Mesenchymal stem cell (in vitro differentiated cells and primary cell): Measurements from ENCODE around the gene COMTD1.
A peak's percentile ranks its signal among the peaks of the same experiment; 100 is the strongest.
"Not testable (repeated sequence)": the region's sequence is repeated elsewhere in the genome, so short reads cannot be mapped to it uniquely, and the experiment has no call there.

ENCODE experiments used
- DNase-seq: peaks from one replicate; pipeline ENCODE4 v3.0.0-alpha.2; 2013
- H2AFZ ChIP-seq: one replicate; pipeline ENCODE4 v1.6.1; 2013; ENCODE audit warnings: low read depth, mild to moderate bottlenecking, control low read depth, inconsistent platforms, low read length, moderate library complexity
- H2AK5ac ChIP-seq: 2 replicates; pipeline ENCODE4 v1.6.1; 2013; ENCODE audit warnings: low read length, moderate library complexity, mild to moderate bottlenecking, inconsistent platforms; ENCODE audit not compliant: severe bottlenecking
- H2BK120ac ChIP-seq: one replicate; pipeline ENCODE4 v1.6.1; 2013; ENCODE audit warnings: low read depth, mild to moderate bottlenecking, inconsistent platforms, low read length, moderate library complexity
- H2BK12ac ChIP-seq, 2 experiments: one replicate each; pipeline ENCODE4 v1.6.1; 2013; ENCODE audit warnings: inconsistent platforms in 2 of 2, low read length in 2 of 2, mild to moderate bottlenecking in 2 of 2, moderate library complexity in 2 of 2, control low read depth in 1 of 2
- H2BK15ac ChIP-seq: one replicate; pipeline ENCODE4 v1.6.1; 2013; ENCODE audit warnings: mild to moderate bottlenecking, low read depth, inconsistent platforms; ENCODE audit not compliant: poor library complexity, severe bottlenecking
- H2BK5ac ChIP-seq: 2 replicates; pipeline ENCODE4 v1.6.1; 2013; ENCODE audit warnings: low read depth, mild to moderate bottlenecking, low read length, control low read depth, inconsistent platforms; ENCODE audit not compliant: poor library complexity, severe bottlenecking
- H3K14ac ChIP-seq, 2 experiments: one replicate each; pipeline ENCODE4 v1.6.1; 2013; ENCODE audit warnings: inconsistent platforms in 2 of 2, low read length in 2 of 2, control low read depth in 1 of 2, mild to moderate bottlenecking in 1 of 2, moderate library complexity in 1 of 2
- H3K18ac ChIP-seq, 2 experiments: one replicate each; pipeline ENCODE4 v1.6.1; 2013; ENCODE audit warnings: inconsistent platforms in 2 of 2, low read length in 2 of 2, control low read depth in 1 of 2, low read depth in 1 of 2, mild to moderate bottlenecking in 1 of 2
- H3K23ac ChIP-seq, 2 experiments: one replicate each; pipeline ENCODE4 v1.6.1; 2013; ENCODE audit warnings: inconsistent platforms in 2 of 2, low read length in 2 of 2, mild to moderate bottlenecking in 2 of 2, moderate library complexity in 2 of 2, control low read depth in 1 of 2
- H3K27ac ChIP-seq: 2 replicates; pipeline ENCODE4 v1.5.1; 2013; ENCODE audit warnings: mild to moderate bottlenecking, moderate library complexity, low read length, control low read depth, inconsistent platforms; ENCODE audit not compliant: poor library complexity, severe bottlenecking
- H3K27me3 ChIP-seq, 2 experiments: 2 replicates each; pipeline versions ENCODE4 v1.6.1 to v1.7.0; 2013; ENCODE audit warnings: low read length in 2 of 2, mild to moderate bottlenecking in 2 of 2, moderate library complexity in 2 of 2, control low read depth in 1 of 2, inconsistent platforms in 1 of 2; ENCODE audit not compliant: control insufficient read depth in 1 of 2, insufficient read depth in 1 of 2
- H3K36me3 ChIP-seq, 2 experiments: 2 replicates each; pipeline versions ENCODE4 v1.6.1 to v1.7.0; 2013; ENCODE audit warnings: low read length in 2 of 2, control low read depth in 1 of 2, inconsistent platforms in 1 of 2, low read depth in 1 of 2, mild to moderate bottlenecking in 1 of 2; ENCODE audit not compliant: insufficient read depth in 2 of 2, control insufficient read depth in 1 of 2
- H3K4ac ChIP-seq, 2 experiments: one replicate each; pipeline ENCODE4 v1.6.1; 2013; ENCODE audit warnings: inconsistent platforms in 2 of 2, low read length in 2 of 2, mild to moderate bottlenecking in 2 of 2, moderate library complexity in 2 of 2, control low read depth in 1 of 2, low read depth in 1 of 2
- H3K4me1 ChIP-seq: 2 replicates; pipeline ENCODE4 v1.6.1; 2013; ENCODE audit warnings: low read depth, low read length, control low read depth; ENCODE audit not compliant: control insufficient read depth, insufficient read depth
- H3K4me2 ChIP-seq: 2 replicates; pipeline ENCODE4 v1.6.1; 2013; ENCODE audit warnings: low read length, mild to moderate bottlenecking, inconsistent platforms; ENCODE audit not compliant: poor library complexity, severe bottlenecking
- H3K4me3 ChIP-seq, 2 experiments: 2 replicates each; pipeline versions ENCODE4 v1.5.1 to v1.7.0; 2013; ENCODE audit warnings: low read length in 2 of 2, mild to moderate bottlenecking in 2 of 2, control low read depth in 1 of 2, low read depth in 1 of 2; ENCODE audit not compliant: insufficient read depth in 1 of 2
- H3K79me1 ChIP-seq: replicated peaks from 2 replicates; pipeline ENCODE4 v1.6.1; 2013; ENCODE audit warnings: mild to moderate bottlenecking, control low read depth, low read length, inconsistent platforms; ENCODE audit not compliant: poor library complexity, severe bottlenecking
- H3K9ac ChIP-seq: 2 replicates; pipeline ENCODE4 v1.7.0; 2013; ENCODE audit warnings: mild to moderate bottlenecking, low read length, moderate library complexity
- H3K9me3 ChIP-seq: 2 replicates; pipeline ENCODE4 v1.7.0; 2013; ENCODE audit warnings: mild to moderate bottlenecking, low read length; ENCODE audit not compliant: control insufficient read depth
- H4K8ac ChIP-seq: one replicate; pipeline ENCODE4 v1.6.1; 2013; ENCODE audit warnings: inconsistent platforms, mild to moderate bottlenecking, low read length, moderate library complexity
- H4K91ac ChIP-seq: one replicate; pipeline ENCODE4 v1.6.1; 2013; ENCODE audit warnings: mild to moderate bottlenecking, low read length, inconsistent platforms
- WGBS: methylation state at CpG from one replicate; pipeline ENCODE4 v1.1.7; 2013; ENCODE audit warnings: mixed read lengths; 5-methylcytosine and 5-hydroxymethylcytosine counted together

COMTD1 gene

DNA sequence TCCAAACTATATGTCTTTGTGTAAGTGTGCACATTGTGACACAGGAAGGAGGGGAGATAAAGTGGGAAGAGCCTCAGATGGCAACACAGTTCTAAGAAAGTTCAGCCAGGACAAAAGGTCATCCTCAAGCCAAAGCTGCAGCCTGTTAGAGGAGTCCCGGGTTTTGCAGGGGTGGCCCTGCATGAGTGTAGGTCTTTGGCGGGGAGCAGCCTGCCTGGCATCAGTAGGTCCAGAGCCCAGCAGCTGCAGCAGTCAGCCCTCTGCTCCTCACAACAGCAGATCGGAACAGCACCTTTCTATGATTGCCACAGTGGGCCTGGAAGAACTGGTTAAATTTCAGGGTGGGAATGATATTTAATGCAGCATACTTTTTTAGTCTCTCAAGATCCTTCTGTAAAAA is 38.7 kb downstream of the COMTD1 start:
- Histone ChIP-seq H3K18ac (peak overlapping the region in 1 of 2 experiments; percentile 46), H3K4me3 (no peak overlapping the region), H3K9ac (no peak overlapping the region), H2AK5ac (no peak overlapping the region), H2BK15ac (no peak overlapping the region), H3K9me3 (no peaks in the 10 kb centered on the region), H2BK12ac (peak overlapping the region in 1 of 2 experiments; percentile 63), H2AFZ (peak overlapping the region; percentile 32), H4K8ac (no peak overlapping the region), H3K4me2 (no peak overlapping the region), H3K4me1 (peaks cover 2% of the 10 kb centered on the region), H2BK120ac (no peak overlapping the region), H3K14ac (peak overlapping the region in 1 of 2 experiments; percentile 63), H3K27me3 (no peaks in the 10 kb centered on the region), H3K79me1 (peaks cover 3% of the 10 kb centered on the region), H4K91ac (no peak overlapping the region), H3K23ac (no peak overlapping the region), H3K4ac (peak overlapping the region in 1 of 2 experiments; percentile 55), H3K27ac (no peak overlapping the region), H3K36me3 (no peaks in the 10 kb centered on the region), H2BK5ac (no peak overlapping the region)
- DNase-seq = no peak
- 83% methylated on average over 2 of the region's 3 CpGs for WGBS

- H3K4me1 ChIP-seq = peaks cover 3% of the 10 kb centered on the region
- no peak overlapping the region for H3K14ac ChIP-seq
- H3K27ac ChIP-seq = no peak overlapping the region
- no peaks in the 10 kb centered on the region for H3K27me3 ChIP-seq
- H2BK15ac ChIP-seq = no peak overlapping the region
- peak overlapping the region; percentile 49 for H3K9ac ChIP-seq
- no peak overlapping the region for H2BK5ac ChIP-seq
- H2AFZ ChIP-seq = no peak overlapping the region
- peaks cover 4% of the 10 kb centered on the region for H3K79me1 ChIP-seq
- peak overlapping the region; percentile 29 for H2BK120ac ChIP-seq
- H3K4me2 ChIP-seq = no peak overlapping the region
- no peak overlapping the region for H4K91ac ChIP-seq
- H3K9me3 ChIP-seq = no peaks in the 10 kb centered on the region
- WGBS = 34% methylated on average over 5 of the region's 6 CpGs
- peak overlapping the region in 1 of 2 experiments; percentile 21 for H3K18ac ChIP-seq
- no peak overlapping the region for H2AK5ac ChIP-seq
- H4K8ac ChIP-seq = no peak overlapping the region
- H3K4me3 ChIP-seq = no peak overlapping the region
- H3K4ac ChIP-seq = no peak overlapping the region
- H3K36me3 ChIP-seq = no peaks in the 10 kb centered on the region
- peak; percentile 90 for DNase-seq
- H3K23ac ChIP-seq = no peak overlapping the region
- H2BK12ac ChIP-seq = peak overlapping the region in 1 of 2 experiments; percentile 1
These were observed 40.6 kb downstream of the COMTD1 start for GRCh38 chr10:75195035-75195763.

DNA sequence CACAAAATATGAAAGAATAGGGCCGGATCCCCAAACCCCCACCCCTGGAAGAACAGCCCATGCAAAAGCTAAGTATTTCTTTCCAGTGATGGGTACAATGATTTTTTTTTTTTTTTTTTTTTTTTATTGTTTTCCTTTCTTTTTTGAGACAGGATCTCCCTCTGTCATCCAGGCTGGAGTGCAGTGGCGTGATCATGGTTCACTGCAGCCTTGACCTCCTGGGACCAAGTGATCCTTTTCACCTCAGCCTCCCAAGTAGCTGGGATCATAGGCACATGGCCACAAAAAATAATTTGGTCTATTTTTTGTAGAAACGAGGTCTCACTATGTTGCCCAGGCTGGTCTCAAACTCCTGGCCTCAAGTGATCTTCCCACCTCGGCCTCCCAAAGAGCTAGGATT is 41.1 kb downstream of the COMTD1 start:
- not testable (repeated sequence) for H4K91ac ChIP-seq, H2BK12ac ChIP-seq, H2BK120ac ChIP-seq, H2AFZ ChIP-seq, H3K9me3 ChIP-seq, H3K27me3 ChIP-seq, H3K23ac ChIP-seq, H2BK15ac ChIP-seq, H3K4me2 ChIP-seq, H3K27ac ChIP-seq, H3K36me3 ChIP-seq, H2AK5ac ChIP-seq, H3K79me1 ChIP-seq, H3K14ac ChIP-seq, H4K8ac ChIP-seq, H2BK5ac ChIP-seq, H3K4me3 ChIP-seq, H3K4me1 ChIP-seq, DNase-seq
- WGBS = 75% methylated on average over 3 of the region's 4 CpGs
- peak overlapping the region in 1 of 2 experiments; percentile 67 for H3K18ac ChIP-seq
- H3K4ac ChIP-seq = peak overlapping the region in 1 of 2 experiments; percentile 55
- peak overlapping the region; percentile 49 for H3K9ac ChIP-seq

DNA sequence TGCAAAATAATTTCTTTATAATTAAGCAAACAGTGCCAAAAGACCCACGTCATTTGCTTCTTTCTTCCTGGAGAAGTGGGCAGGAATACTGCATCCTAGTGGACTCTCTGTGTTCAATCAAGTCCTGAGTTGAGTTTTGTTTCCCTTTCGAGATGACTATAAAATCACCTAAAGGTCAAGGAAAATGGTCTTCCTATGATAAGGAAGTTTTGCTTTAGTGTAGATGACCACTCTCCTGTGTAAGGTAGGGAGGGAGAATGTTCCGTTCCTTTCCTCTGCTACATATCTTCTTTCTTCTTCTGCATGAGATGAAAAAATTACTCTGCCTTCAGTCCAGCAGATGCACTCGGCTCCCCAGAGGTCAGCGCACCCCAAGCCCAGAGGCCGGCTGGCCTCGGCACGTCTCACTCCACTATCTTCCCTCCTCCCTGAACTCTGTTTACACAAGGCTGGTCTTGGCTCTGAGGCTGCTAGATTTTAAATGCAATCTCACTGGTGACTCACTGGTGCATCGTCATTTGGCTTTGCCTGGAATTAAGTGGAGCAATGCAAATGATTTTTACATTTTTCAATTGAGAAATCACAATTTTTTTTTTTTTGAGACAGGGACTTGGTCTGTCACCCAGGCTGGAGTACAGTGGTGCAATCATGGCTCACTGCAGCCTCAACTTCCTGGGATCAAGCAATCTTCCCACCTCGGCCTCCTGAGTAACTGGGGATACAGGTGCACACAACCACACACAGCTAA is 43.8 kb downstream of the COMTD1 start:
- Histone ChIP-seq H3K4ac (no peak overlapping the region), H2BK5ac (no peak overlapping the region), H2BK15ac (no peak overlapping the region), H3K79me1 (peaks cover 8% of the 10 kb centered on the region), H3K27ac (peak overlapping the region; percentile 37), H2BK120ac (no peak overlapping the region), H2AK5ac (no peak overlapping the region), H3K14ac (no peak overlapping the region), H4K8ac (no peak overlapping the region), H3K9me3 (no peaks in the 10 kb centered on the region), H2BK12ac (peak overlapping the region in 1 of 2 experiments; percentile 31), H3K4me1 (peaks cover 3% of the 10 kb centered on the region), H3K18ac (no peak overlapping the region), H3K36me3 (peaks cover 0 to 3% of the 10 kb centered on the region in 2 experiments), H3K27me3 (no peaks in the 10 kb centered on the region), H3K4me2 (no peak overlapping the region), H3K23ac (no peak overlapping the region), H3K9ac (peak overlapping the region; percentile 89), H2AFZ (no peak overlapping the region), H4K91ac (no peak overlapping the region), H3K4me3 (peak overlapping the region in 1 of 2 experiments; percentile 68)
- DNase-seq = peak; percentile 96
- 11% methylated on average over 9 of the region's 10 CpGs for WGBS
